T-helper 1 cell treated with Interleukin-12 subunit alpha and Interleukin-12 subunit beta and Interleukin-4 antibody, amounts not matched to agents 30 μg/mL and 1 μg/mL, for 36 hours (primary cell): ENCODE data around the gene RAI1.

Experiments used
- H3K27ac Mint-ChIP-seq: one replicate; pipeline ENCODE4 v1.8.0; 2021; ENCODE audit warnings: mild to moderate bottlenecking, mixed read lengths
- H3K27me3 Mint-ChIP-seq: one replicate; pipeline ENCODE4 v1.8.0; 2021; ENCODE audit warnings: low read depth, mixed read lengths
- H3K36me3 Mint-ChIP-seq: one replicate; pipeline ENCODE4 v1.8.0; 2021; ENCODE audit warnings: low read depth, mixed read lengths
- H3K4me1 Mint-ChIP-seq: one replicate; pipeline ENCODE4 v1.8.0; 2021; ENCODE audit warnings: low read depth, mixed read lengths
- H3K4me3 Mint-ChIP-seq: one replicate; pipeline ENCODE4 v1.8.0; 2021; ENCODE audit warnings: mild to moderate bottlenecking, moderate library complexity, mixed read lengths
- H3K9me3 Mint-ChIP-seq: one replicate; pipeline ENCODE4 v1.8.0; 2021; ENCODE audit warnings: mixed read lengths

RAI1 gene

DNA sequence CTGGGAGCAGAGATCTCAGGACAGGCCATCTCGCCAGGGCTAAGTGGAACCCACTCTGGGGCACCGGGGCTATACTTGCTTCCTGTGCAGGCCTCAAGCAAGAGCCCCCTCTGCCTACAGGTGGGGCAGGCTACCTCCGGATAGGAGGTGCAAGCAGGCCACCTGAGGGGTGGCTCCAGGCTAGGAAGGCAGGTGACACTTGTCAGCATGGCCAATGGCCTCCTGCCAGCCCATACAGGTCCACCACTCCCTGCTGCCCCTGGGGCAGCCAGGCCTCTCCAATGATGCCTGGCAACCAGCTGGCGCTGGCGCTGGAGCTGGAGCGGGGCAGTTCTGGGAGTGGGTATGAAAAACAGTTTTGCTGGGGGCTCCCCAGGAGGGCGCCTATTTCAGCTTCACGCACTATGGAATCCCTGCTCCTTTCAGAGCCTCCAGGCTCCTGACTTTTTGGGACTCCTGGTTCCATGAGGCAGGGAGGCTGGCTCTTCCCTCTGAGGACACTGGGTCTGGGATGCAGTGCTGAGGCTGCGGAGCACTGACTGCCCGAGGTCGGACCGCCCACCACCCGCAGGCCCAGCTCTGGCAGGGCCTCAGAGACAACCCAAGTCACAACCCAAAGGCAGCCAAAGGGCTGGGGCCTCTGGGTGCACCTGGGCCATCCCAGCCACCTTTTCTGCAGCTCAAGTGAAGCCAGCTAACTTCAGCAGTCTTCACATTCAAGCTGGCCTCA, 164.0 kb downstream of the RAI1 start:
- Mint-ChIP-seq H3K27me3 (no peaks in the 10 kb centered on the region), H3K36me3 (no peaks in the 10 kb centered on the region), H3K4me3 (no peak overlapping the region), H3K27ac (no peak overlapping the region), H3K4me1 (peaks cover 34% of the 10 kb centered on the region), H3K9me3 (no peaks in the 10 kb centered on the region)

- H3K4me3 Mint-ChIP-seq, result no peak overlapping the region
- peak overlapping the region; percentile 57 for H3K27ac Mint-ChIP-seq
- peaks cover 38% of the 10 kb centered on the region for H3K4me1 Mint-ChIP-seq
- H3K9me3 Mint-ChIP-seq, result no peaks in the 10 kb centered on the region
- no peaks in the 10 kb centered on the region for H3K36me3 Mint-ChIP-seq
- H3K27me3 Mint-ChIP-seq, result no peaks in the 10 kb centered on the region
Observed at GRCh38 chr17:17846003-17846402, 164.7 kb downstream of the RAI1 start.

- Mint-ChIP-seq H3K4me3 (no peak overlapping the region), H3K4me1 (peaks cover 40% of the 10 kb centered on the region), H3K36me3 (no peaks in the 10 kb centered on the region), H3K9me3 (no peaks in the 10 kb centered on the region), H3K27me3 (no peaks in the 10 kb centered on the region), H3K27ac (peak overlapping the region; percentile 57)
Observed at GRCh38 chr17:17846645-17847044, 165.4 kb downstream of the RAI1 start.

- no peaks in the 10 kb centered on the region for H3K27me3 Mint-ChIP-seq
- peaks cover 3% of the 10 kb centered on the region for H3K36me3 Mint-ChIP-seq
- H3K27ac Mint-ChIP-seq, result peak overlapping the region; percentile 20
- H3K9me3 Mint-ChIP-seq, result no peaks in the 10 kb centered on the region
- H3K4me1 Mint-ChIP-seq, result peaks cover 46% of the 10 kb centered on the region
- no peak overlapping the region for H3K4me3 Mint-ChIP-seq
Observed at GRCh38 chr17:17847118-17847689, 165.9 kb downstream of the RAI1 start.

DNA sequence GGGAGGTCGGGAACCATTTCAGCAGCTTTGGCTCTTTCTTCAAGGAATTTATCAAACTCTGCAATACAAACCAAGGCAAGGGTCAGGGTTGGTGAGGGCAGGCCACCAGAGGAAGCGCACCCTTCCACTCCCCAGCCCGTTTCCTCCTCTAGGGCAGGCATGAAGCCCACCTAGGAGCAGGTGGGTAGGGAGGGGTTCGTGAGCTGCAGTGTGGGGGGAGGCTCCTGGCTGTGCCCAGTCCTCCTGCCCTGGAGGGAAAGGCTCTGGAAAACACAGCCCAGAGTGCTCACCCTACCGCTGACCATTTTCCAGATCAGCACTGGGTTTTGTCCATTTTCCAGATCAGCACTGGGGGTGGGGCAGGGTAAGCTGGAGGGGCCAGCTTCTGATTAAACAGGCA, 166.5 kb downstream of the RAI1 start:
- no peaks in the 10 kb centered on the region for H3K9me3 Mint-ChIP-seq
- peaks cover 4% of the 10 kb centered on the region for H3K36me3 Mint-ChIP-seq
- H3K4me3 Mint-ChIP-seq, result no peak overlapping the region
- no peaks in the 10 kb centered on the region for H3K27me3 Mint-ChIP-seq
- H3K27ac Mint-ChIP-seq, result peak overlapping the region; percentile 72
- peaks cover 48% of the 10 kb centered on the region for H3K4me1 Mint-ChIP-seq

DNA sequence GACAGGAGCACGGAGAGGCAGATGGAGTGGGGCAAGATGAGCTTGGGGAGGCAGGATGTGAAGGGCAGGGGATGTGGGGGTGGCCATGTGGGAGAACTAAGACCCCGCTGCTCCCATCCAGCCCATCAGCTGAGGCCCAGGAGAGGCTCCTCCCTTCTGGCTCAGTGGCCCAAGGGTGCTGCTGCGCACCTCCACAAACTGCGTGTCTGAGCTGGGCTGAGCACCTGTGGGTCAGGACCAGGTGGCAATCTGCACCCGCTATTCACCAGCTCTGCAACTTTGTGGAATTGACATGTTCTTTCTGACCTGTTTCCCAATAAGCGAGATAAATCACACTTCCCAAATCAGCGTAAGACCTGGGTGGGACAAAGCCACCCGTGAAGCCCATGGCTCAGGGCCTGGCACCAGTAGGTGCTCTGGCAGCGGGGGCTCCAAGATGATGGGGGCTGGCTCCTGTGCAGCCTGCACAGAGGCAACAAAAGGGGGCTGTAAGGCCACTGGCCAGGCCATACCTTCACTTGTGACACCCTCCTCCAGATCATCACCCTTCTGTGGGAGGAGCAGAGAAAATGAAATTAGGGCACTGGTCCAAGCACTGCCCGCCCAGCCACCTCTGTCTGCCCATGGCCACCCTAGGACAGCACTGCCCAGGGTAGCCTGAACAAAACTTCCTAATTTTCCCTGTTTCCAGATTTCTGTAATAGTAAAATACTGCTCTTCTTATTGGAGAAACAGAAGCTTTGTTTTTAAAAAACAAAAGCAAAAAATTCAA, 167.2 kb downstream of the RAI1 start:
- peaks cover 53% of the 10 kb centered on the region for H3K4me1 Mint-ChIP-seq
- peaks cover 6% of the 10 kb centered on the region for H3K36me3 Mint-ChIP-seq
- H3K27me3 Mint-ChIP-seq, result no peaks in the 10 kb centered on the region
- H3K9me3 Mint-ChIP-seq, result no peaks in the 10 kb centered on the region
- H3K27ac Mint-ChIP-seq, result peak overlapping the region; percentile 91
- H3K4me3 Mint-ChIP-seq, result peak overlapping the region; percentile 57

DNA sequence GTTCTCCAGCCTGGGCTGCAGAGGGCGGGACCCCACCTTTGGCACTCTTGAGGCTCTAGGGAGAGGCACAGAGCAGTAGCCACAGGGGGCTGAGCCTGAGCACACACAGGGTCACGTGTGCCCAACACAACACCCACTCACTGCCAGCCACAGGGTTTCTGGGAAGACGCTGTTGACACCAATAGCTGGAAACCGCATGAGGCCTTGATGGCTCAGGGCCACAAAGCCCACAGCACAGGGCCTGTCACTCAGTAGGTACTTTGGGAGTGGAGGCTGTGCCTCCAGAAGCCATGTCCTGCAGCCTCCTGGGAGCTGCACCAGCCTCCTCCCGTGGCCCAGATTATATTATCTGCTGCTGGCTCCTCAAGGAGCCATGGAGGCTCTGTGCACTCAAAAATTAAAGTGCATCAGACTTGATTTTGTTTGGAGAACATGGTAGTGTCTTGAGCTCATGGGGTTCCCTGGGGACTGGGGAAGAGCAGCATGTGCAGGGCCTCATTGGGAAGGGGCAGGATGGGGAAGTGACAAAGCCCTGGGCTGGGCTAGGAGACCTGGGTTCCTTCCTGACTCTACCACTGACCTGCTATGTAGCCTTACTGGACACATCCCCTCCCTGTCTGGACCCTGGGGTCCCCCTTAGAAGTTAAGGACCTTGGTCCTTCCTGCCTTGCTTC, 168.0 kb downstream of the RAI1 start:
- H3K4me3 Mint-ChIP-seq, result peak overlapping the region; percentile 57
- peak overlapping the region; percentile 91 for H3K27ac Mint-ChIP-seq
- no peaks in the 10 kb centered on the region for H3K9me3 Mint-ChIP-seq

GRCh38 chr17:17849845-17850373, 168.7 kb downstream of the RAI1 start:
- peak overlapping the region; percentile 91 for H3K27ac Mint-ChIP-seq
- H3K4me1 Mint-ChIP-seq, result peaks cover 63% of the 10 kb centered on the region
- H3K36me3 Mint-ChIP-seq, result peaks cover 9% of the 10 kb centered on the region
- H3K9me3 Mint-ChIP-seq, result no peaks in the 10 kb centered on the region
- H3K4me3 Mint-ChIP-seq, result peak overlapping the region; percentile 57
- no peaks in the 10 kb centered on the region for H3K27me3 Mint-ChIP-seq

More for the DNA sequence above, 168.0 kb downstream of the RAI1 start:
- Mint-ChIP-seq H3K27me3 (no peaks in the 10 kb centered on the region), H3K4me1 (peaks cover 60% of the 10 kb centered on the region), H3K36me3 (peaks cover 9% of the 10 kb centered on the region)

DNA sequence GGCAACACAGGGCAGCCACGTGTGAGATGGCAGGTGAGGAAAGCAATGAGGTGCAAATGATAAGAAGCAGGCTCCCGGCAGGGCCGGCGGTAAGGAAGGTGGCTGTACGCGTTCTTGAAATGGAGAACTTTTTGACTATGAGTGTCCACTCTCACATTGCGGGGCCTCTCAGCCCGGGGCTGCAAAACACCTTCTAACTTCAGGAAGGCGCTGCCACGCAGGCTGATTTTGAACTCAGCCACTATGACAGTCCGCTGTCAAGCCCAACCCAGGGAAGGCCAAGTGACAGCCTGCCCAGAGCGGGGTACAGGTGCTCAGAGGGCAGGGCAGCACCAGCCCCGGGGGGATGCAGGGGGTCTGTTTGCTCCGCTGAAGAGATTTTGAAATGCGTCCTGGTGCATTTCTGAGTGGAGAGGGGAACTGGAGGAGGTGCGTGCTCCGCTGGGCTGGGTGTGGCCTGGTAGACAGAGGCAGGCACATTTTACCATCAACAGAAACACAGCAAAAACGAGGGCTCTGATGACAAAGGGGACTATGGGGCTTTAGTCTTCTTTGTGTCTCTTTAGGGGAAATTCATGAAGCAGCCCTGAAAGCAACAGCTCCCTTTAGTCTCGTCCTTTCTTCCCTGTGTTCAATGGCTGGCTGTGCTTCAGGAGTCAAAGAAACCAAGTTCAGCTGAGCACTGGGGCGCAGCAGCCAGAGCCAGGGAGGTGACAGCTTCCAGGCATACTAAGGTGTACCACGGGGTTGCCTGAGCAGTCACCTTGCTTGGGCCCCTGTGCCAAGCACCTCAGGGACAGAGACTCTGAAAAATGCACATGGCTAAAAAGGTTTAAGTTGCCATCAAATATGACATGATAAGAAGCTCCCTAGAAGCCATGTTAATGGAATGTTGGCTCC, 170.1 kb downstream of the RAI1 start:
- no peaks in the 10 kb centered on the region for H3K9me3 Mint-ChIP-seq
- H3K4me1 Mint-ChIP-seq, result peaks cover 73% of the 10 kb centered on the region
- peaks cover 9% of the 10 kb centered on the region for H3K36me3 Mint-ChIP-seq

GRCh38 chr17:17852930-17853329, 171.7 kb downstream of the RAI1 start:
- H3K27me3 Mint-ChIP-seq, result no peaks in the 10 kb centered on the region
- H3K27ac Mint-ChIP-seq, result peak overlapping the region; percentile 20
- peaks cover 74% of the 10 kb centered on the region for H3K4me1 Mint-ChIP-seq
- H3K4me3 Mint-ChIP-seq, result no peak overlapping the region
- no peaks in the 10 kb centered on the region for H3K9me3 Mint-ChIP-seq
- peaks cover 9% of the 10 kb centered on the region for H3K36me3 Mint-ChIP-seq

More for the DNA sequence above, 170.1 kb downstream of the RAI1 start:
- no peak overlapping the region for H3K4me3 Mint-ChIP-seq
- peak overlapping the region; percentile 72 for H3K27ac Mint-ChIP-seq
- H3K27me3 Mint-ChIP-seq, result no peaks in the 10 kb centered on the region

DNA sequence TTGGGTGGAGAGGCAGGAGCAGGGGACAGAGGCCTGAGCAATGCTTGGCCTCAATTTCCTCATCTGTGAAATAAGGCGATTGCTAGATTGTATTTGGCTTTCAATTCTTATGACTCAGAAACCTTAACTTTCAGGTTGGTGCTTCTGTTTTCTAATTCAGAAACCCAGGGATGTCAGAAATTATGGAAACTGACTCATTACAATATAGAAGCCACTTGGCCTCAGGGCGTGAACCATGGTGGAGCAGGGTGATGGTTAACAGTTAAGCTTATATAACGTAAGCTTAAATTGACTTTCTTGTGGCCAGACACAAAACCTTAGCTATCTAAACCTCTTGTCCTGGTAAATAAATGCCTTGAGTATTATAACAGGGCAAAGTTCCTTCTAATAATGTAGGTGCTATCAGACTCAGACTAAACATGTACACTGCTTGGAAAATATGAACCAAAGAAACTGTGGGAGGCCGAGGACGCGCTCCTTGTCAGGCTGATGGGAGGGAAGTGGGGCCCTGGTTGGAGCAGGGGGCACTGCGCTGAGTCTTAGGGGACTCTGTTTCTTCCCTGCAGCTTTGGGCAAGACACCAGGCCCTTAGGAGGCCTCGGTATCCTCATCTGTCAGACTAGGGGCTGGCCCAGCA, 172.7 kb downstream of the RAI1 start:
- Mint-ChIP-seq H3K27ac (peak overlapping the region; percentile 70), H3K9me3 (no peaks in the 10 kb centered on the region), H3K4me3 (peak overlapping the region; percentile 3), H3K27me3 (no peaks in the 10 kb centered on the region), H3K4me1 (peaks cover 64% of the 10 kb centered on the region), H3K36me3 (peaks cover 9% of the 10 kb centered on the region)

GRCh38 chr17:17855976-17856375, 174.7 kb downstream of the RAI1 start:
- peaks cover 9% of the 10 kb centered on the region for H3K36me3 Mint-ChIP-seq
- peak overlapping the region; percentile 70 for H3K27ac Mint-ChIP-seq
- peaks cover 48% of the 10 kb centered on the region for H3K4me1 Mint-ChIP-seq
- H3K9me3 Mint-ChIP-seq, result no peaks in the 10 kb centered on the region
- no peak overlapping the region for H3K4me3 Mint-ChIP-seq
- no peaks in the 10 kb centered on the region for H3K27me3 Mint-ChIP-seq

- Mint-ChIP-seq H3K4me1 (peaks cover 44% of the 10 kb centered on the region), H3K27ac (no peak overlapping the region), H3K4me3 (no peak overlapping the region), H3K27me3 (no peaks in the 10 kb centered on the region), H3K36me3 (peaks cover 9% of the 10 kb centered on the region), H3K9me3 (no peaks in the 10 kb centered on the region)
Observed at GRCh38 chr17:17856386-17856785, 175.1 kb downstream of the RAI1 start.
